Measurements from ENCODE around the gene LSG1.

GRCh38 chr3:194683380-194683779 is 11.4 kb upstream of the LSG1 start:
- no peak for TF ChIP-seq CTCF (IDR thresholded peaks at IDR 0.05; ENCODE audit: low read length)
- TF ChIP-seq EZH2 (IDR thresholded peaks at IDR 0.05; ENCODE audit: borderline replicate concordance, low read length) = no peak

Data from OCI-LY1 (cell line).